SU-DHL-6 (cell line): ENCODE results near the gene CTBP1.

ENCODE experiments used
- H2AFZ ChIP-seq: fragments of 200-600 bp; sonication (generic); 2 replicates; pipeline ENCODE4 v1.6.1; 2014; ENCODE audit warnings: low read depth, mild to moderate bottlenecking, moderate library complexity, mixed read lengths, antibody characterized with exemption, low read length; ENCODE audit not compliant: severe bottlenecking
- H3F3A ChIP-seq: fragments of 200-600 bp; shearing (Covaris generic); 2 replicates; pipeline ENCODE4 v1.6.0; 2016; ENCODE audit warnings: antibody characterized with exemption, mild to moderate bottlenecking; ENCODE audit not compliant: insufficient read depth
- H3K27ac ChIP-seq: fragments of 200-600 bp; sonication (generic); 2 replicates; pipeline ENCODE4 v1.5.1; 2016; ENCODE audit warnings: low read depth, mild to moderate bottlenecking, low read length, moderate library complexity, mixed read lengths
- H3K27me3 ChIP-seq: fragments of 200-600 bp; sonication (generic), shearing (Covaris generic); 2 replicates; pipeline ENCODE4 v1.6.0; 2014; ENCODE audit warnings: mild to moderate bottlenecking, low read length
- H3K36me3 ChIP-seq: fragments of 200-600 bp; sonication (generic); 2 replicates; pipeline ENCODE4 v1.6.1; 2014; ENCODE audit warnings: mild to moderate bottlenecking, low read length, mixed read lengths
- H3K4me2 ChIP-seq: fragments of 300-600, 200-600 bp; shearing (Covaris generic), sonication (generic); 2 replicates; pipeline ENCODE4 v1.6.0; 2014; ENCODE audit warnings: low read length, low read depth, mild to moderate bottlenecking; ENCODE audit not compliant: poor library complexity, severe bottlenecking
- H3K4me3 ChIP-seq: fragments of 200-600 bp; sonication (generic); 2 replicates; pipeline ENCODE4 v1.5.1; 2014; ENCODE audit warnings: antibody characterized with exemption, low read length, mild to moderate bottlenecking, mixed read lengths; ENCODE audit not compliant: insufficient read depth, poor library complexity, severe bottlenecking
- H3K79me2 ChIP-seq: fragments of 200-600 bp; sonication (generic); 2 replicates; pipeline ENCODE4 v1.6.1; 2014; ENCODE audit warnings: mild to moderate bottlenecking, low read length, moderate library complexity; ENCODE audit not compliant: insufficient read depth
- H3K9ac ChIP-seq: fragments of 200-600 bp; sonication (generic); 2 replicates; pipeline ENCODE4 v1.7.0; 2014; ENCODE audit warnings: mild to moderate bottlenecking, low read length
- H3K9me2 ChIP-seq: fragments of 200-600 bp; sonication (generic); replicated peaks from 2 replicates; pipeline ENCODE4 v1.6.1; 2014; ENCODE audit warnings: low read length; ENCODE audit not compliant: insufficient read depth
- H3K9me3 ChIP-seq: fragments of 200-600 bp; sonication (generic); 2 replicates; pipeline ENCODE4 v1.6.1; 2014; ENCODE audit warnings: low read length, mixed read lengths; ENCODE audit not compliant: insufficient read depth
- H4K20me1 ChIP-seq: fragments of 200-600 bp; sonication (generic); 2 replicates; pipeline ENCODE4 v1.6.1; 2014; ENCODE audit warnings: low read depth, mild to moderate bottlenecking, antibody characterized with exemption, low read length, moderate library complexity, mixed read lengths
- EZH2phosphoT487 ChIP-seq: fragments of 200-600 bp; sonication (generic), shearing (Covaris generic); conservative IDR thresholded peaks from 2 replicates; pipeline ENCODE4 v1.6.1; 2018; ENCODE audit warnings: mild to moderate bottlenecking, antibody characterized with exemption, low read length, moderate library complexity, mixed read lengths
- TF ChIP-seq, protein P1 (sequence below): fragments of 200-600 bp; sonication (generic); IDR thresholded peaks from one replicate; pipeline ENCODE4 v1.5.1; 2017; ENCODE audit warnings: antibody characterized with exemption, mild to moderate bottlenecking, low read length, moderate library complexity; ENCODE audit not compliant: insufficient read depth, poor library complexity, severe bottlenecking

CTBP1 gene

DNA sequence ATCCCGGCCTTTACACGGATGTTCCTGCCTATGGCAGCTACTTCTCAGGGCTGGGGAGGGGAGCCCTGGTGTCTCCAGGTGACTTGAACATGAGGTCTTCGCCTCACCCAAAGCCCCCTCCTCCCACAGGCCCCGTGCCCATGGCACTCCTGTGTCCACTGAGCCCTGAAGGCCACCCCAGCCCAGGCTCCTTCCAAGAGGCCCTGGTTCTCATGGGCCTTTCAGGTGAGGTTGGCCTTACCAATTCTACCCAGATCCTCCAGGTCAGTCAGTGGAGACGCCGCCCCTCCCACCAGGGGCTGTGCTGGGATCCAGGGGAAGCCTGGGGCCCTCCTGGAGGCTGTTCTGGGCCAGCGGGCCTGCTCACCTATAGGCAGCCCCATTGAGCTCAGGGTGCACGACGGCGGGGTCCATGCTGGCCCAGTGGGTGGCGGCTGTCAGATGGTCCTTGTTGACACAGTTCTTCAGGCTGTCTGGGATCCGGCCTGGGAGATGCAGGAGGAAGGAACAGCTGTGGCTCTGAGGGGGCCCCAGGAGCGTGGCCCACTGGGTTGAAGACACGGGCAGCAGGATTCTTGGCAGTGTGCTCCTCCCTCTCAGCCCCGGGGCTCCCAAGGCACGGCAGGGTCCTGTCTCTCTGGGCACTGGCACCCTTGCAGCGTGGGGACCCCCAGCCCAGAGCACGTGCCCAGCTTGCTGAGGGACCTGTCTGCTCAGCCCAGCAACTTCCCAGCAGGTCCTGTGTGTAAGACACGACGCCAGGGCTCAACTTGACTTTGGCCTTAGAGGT, 36.2 kb downstream of the CTBP1 start:
- no peak overlapping the region for H2AFZ ChIP-seq
- H3K9me3 ChIP-seq, result no peaks in the 10 kb centered on the region
- peaks cover 19% of the 10 kb centered on the region for H3F3A ChIP-seq
- H3K79me2 ChIP-seq, result peaks cover 16% of the 10 kb centered on the region; the same call in 1 of the 2 replicates
- no peak overlapping the region for H3K9ac ChIP-seq
- no peaks in the 10 kb centered on the region for H4K20me1 ChIP-seq
- H3K27me3 ChIP-seq, result no peaks in the 10 kb centered on the region
- no peak overlapping the region for H3K4me2 ChIP-seq
- H3K36me3 ChIP-seq, result no peaks in the 10 kb centered on the region
- H3K4me3 ChIP-seq, result no peak overlapping the region
- TF ChIP-seq, protein P1, sequence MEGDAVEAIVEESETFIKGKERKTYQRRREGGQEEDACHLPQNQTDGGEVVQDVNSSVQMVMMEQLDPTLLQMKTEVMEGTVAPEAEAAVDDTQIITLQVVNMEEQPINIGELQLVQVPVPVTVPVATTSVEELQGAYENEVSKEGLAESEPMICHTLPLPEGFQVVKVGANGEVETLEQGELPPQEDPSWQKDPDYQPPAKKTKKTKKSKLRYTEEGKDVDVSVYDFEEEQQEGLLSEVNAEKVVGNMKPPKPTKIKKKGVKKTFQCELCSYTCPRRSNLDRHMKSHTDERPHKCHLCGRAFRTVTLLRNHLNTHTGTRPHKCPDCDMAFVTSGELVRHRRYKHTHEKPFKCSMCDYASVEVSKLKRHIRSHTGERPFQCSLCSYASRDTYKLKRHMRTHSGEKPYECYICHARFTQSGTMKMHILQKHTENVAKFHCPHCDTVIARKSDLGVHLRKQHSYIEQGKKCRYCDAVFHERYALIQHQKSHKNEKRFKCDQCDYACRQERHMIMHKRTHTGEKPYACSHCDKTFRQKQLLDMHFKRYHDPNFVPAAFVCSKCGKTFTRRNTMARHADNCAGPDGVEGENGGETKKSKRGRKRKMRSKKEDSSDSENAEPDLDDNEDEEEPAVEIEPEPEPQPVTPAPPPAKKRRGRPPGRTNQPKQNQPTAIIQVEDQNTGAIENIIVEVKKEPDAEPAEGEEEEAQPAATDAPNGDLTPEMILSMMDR, result no peak
- no peak for TF ChIP-seq EZH2phosphoT487
- no peak overlapping the region for H3K27ac ChIP-seq
- no peaks in the 10 kb centered on the region for H3K9me2 ChIP-seq

DNA sequence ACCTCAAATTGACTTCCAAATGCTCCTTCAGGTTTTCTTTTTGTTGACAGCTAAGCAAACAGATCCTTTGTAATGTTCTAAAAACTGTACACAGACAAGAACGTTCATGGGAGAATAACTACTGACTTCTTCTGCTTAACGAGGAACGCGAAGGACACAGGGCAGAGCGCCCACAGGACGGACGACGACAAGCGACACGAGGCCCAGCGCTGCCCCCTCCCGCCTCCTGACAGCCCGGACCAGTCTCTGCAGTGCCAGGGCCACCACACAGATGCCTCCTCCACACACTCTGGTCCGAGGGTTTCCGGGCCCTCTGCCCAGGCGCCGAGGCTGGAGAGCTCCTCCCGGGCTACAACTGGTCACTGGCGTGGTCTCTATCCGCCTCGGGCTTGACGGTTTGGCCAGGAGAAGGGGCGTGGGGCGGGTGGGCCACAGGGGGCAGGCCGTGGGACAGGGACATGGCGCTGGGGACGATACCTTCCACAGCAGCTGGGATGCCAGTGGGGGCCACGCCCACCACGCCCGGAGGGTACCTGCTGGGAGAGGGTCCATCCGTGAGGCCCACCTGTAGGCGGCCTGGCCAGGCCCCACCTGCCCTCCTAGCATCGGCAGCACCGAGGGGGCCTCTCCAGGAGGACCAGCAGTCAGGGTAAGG, 36.9 kb downstream of the CTBP1 start:
- H3F3A ChIP-seq, result peaks cover 15% of the 10 kb centered on the region
- no peak overlapping the region for H3K9ac ChIP-seq
- peaks cover 9% of the 10 kb centered on the region; the same call in 1 of the 2 replicates for H3K79me2 ChIP-seq
- no peaks in the 10 kb centered on the region for H3K9me2 ChIP-seq
- H3K27me3 ChIP-seq, result no peaks in the 10 kb centered on the region
- H3K4me2 ChIP-seq, result no peak overlapping the region
- TF ChIP-seq, protein P1, result no peak
- TF ChIP-seq EZH2phosphoT487, result no peak
- no peaks in the 10 kb centered on the region for H3K9me3 ChIP-seq
- H3K4me3 ChIP-seq, result no peak overlapping the region
- H2AFZ ChIP-seq, result no peak overlapping the region
- H4K20me1 ChIP-seq, result no peaks in the 10 kb centered on the region
- H3K27ac ChIP-seq, result no peak overlapping the region
- no peaks in the 10 kb centered on the region for H3K36me3 ChIP-seq

DNA sequence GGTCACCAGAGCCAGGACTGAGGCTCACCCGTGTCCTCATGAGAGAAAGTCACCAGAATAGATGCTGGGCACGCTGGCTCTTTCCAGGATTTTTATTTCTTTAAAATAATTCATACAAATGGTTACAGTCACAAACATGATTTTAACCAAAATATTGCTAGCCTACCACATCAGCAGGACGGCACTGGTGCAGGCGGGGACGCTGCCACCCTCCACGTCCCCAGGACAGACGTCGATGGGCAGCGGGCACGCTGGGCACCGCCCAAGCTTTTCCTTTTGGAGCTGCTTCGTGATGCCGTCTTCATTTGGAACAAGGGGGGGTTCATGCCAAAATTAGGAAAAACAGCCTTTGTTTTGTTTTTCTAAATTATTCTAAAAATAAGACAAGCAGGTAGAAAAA, 37.6 kb downstream of the CTBP1 start:
- no peak overlapping the region for H2AFZ ChIP-seq
- H3K9me2 ChIP-seq, result no peaks in the 10 kb centered on the region
- H3K27ac ChIP-seq, result no peak overlapping the region
- H3K9me3 ChIP-seq, result no peaks in the 10 kb centered on the region
- H3F3A ChIP-seq, result peaks cover 10% of the 10 kb centered on the region
- H4K20me1 ChIP-seq, result no peaks in the 10 kb centered on the region
- H3K4me2 ChIP-seq, result no peak overlapping the region
- TF ChIP-seq, protein P1, result no peak
- TF ChIP-seq EZH2phosphoT487, result no peak
- H3K36me3 ChIP-seq, result no peaks in the 10 kb centered on the region
- H3K9ac ChIP-seq, result no peak overlapping the region
- H3K27me3 ChIP-seq, result no peaks in the 10 kb centered on the region
- H3K4me3 ChIP-seq, result no peak overlapping the region
- H3K79me2 ChIP-seq, result peaks cover 8% of the 10 kb centered on the region; the same call in 1 of the 2 replicates
